B cell (primary cell): Measurements from ENCODE around the gene TBC1D22A. TPM values are rescaled to one million over a fixed set of nuclear protein-coding genes. Genes with fewer than 3 reads are reported as not detected.

ENCODE experiments used
- ATAC-seq: fragments of 200-7000 bp; cut with Tn5 transposase; one replicate; pipeline ENCODE4 v1.10.0; 2021; ENCODE audit warnings: low read depth, mild to moderate bottlenecking, moderate number of reproducible peaks, moderate library complexity
- CTCF ChIA-PET: fragments of 350-600 bp; sonication (Branson Sonifier 250); formaldehyde crosslinking; loops from one replicate; lab custom pipeline; 2021; ENCODE audit warnings: antibody characterized with exemption, inconsistent platforms; lab: Charles Lee
- POLR2A ChIA-PET: fragments of 350-600 bp; sonication (Branson Sonifier 250); formaldehyde crosslinking; loops from one replicate; lab custom pipeline; 2021; ENCODE audit warnings: antibody characterized with exemption; lab: Charles Lee
- DNase-seq: peaks from one replicate; pipeline ENCODE4 v3.0.0; 2013
- H2AFZ ChIP-seq: 2 replicates; pipeline ENCODE4 v1.6.1; 2012; ENCODE audit warnings: mild to moderate bottlenecking, low read depth, low read length; ENCODE audit not compliant: insufficient read depth, poor library complexity, severe bottlenecking
- H3K27ac ChIP-seq, 2 donors: 1 replicate in 1 of 2; 2 replicates in 1 of 2; pipeline ENCODE4 v1.5.1; 2012 to 2013; ENCODE audit warnings: low read length in 2 of 2, mild to moderate bottlenecking in 2 of 2, moderate library complexity in 1 of 2
- H3K27me3 ChIP-seq, 4 experiments: fragments of 200-600 bp in 1 of 4; sonication (generic) in 1 of 4; replicated peaks in 1 of 4; 1 replicate in 2 of 4; 2 replicates in 2 of 4; pipeline versions ENCODE4 v1.6.1 to v1.7.0; 2013 to 2016; ENCODE audit warnings: low read length in 3 of 4, mild to moderate bottlenecking in 2 of 4, mixed read lengths in 1 of 4, moderate library complexity in 1 of 4; ENCODE audit not compliant: insufficient read depth in 4 of 4, control insufficient read depth in 3 of 4; ENCODE audit errors: control extremely low read depth in 1 of 4
- H3K36me3 ChIP-seq, 2 experiments: replicated peaks in 1 of 2; 1 replicate in 1 of 2; 2 replicates in 1 of 2; pipeline versions ENCODE4 v1.6.1 to v1.7.1; 2013; ENCODE audit warnings: low read length in 1 of 2; ENCODE audit not compliant: insufficient read depth in 2 of 2, control insufficient read depth in 1 of 2; ENCODE audit errors: control extremely low read depth in 1 of 2, extremely low read depth in 1 of 2
- H3K4me1 ChIP-seq, 2 donors: fragments of 200-600 bp in 1 of 2; sonication (generic) in 1 of 2; 1 replicate in 1 of 2; 2 replicates in 1 of 2; pipeline versions ENCODE4 v1.5.1 to v1.6.1; 2013 to 2017; ENCODE audit warnings: low read length in 2 of 2; ENCODE audit not compliant: control insufficient read depth in 2 of 2, insufficient read depth in 2 of 2
- H3K4me2 ChIP-seq: replicated peaks from 2 replicates; pipeline ENCODE3; 2012; ENCODE audit warnings: mild to moderate bottlenecking, low read depth, low read length; ENCODE audit not compliant: poor library complexity, severe bottlenecking
- H3K4me3 ChIP-seq, 5 experiments: fragments of 200-600 bp in 1 of 5; sonication (generic) in 1 of 5; 1 replicate in 3 of 5; 2 replicates in 2 of 5; pipeline versions ENCODE4 v1.5.1 to v1.7.0; 2011 to 2016; ENCODE audit warnings: low read length in 4 of 5, mild to moderate bottlenecking in 4 of 5, low read depth in 2 of 5, control low read depth in 1 of 5, moderate library complexity in 1 of 5; ENCODE audit not compliant: insufficient read depth in 1 of 5; ENCODE audit errors: control extremely low read depth in 1 of 5, extremely low read depth in 1 of 5
- H3K79me2 ChIP-seq: fragments of 200-600 bp; sonication (generic); one replicate; pipeline ENCODE4 v1.6.0; 2016; ENCODE audit warnings: low read length; ENCODE audit not compliant: control insufficient read depth, insufficient read depth
- H3K9ac ChIP-seq: fragments of 200-600 bp; sonication (generic); 2 replicates; pipeline ENCODE4 v1.6.1; 2017; ENCODE audit warnings: mild to moderate bottlenecking, low read length, moderate library complexity
- H3K9me3 ChIP-seq, 3 donors: one replicate each; pipeline versions ENCODE4 v1.6.1 to v1.7.1; 2013; ENCODE audit warnings: low read length in 2 of 3; ENCODE audit not compliant: control insufficient read depth in 2 of 3, insufficient read depth in 1 of 3; ENCODE audit errors: control extremely low read depth in 1 of 3
- H4K20me1 ChIP-seq: 2 replicates; pipeline ENCODE4 v1.6.0; 2012; ENCODE audit warnings: mild to moderate bottlenecking, low read length; ENCODE audit not compliant: insufficient read depth, control insufficient read depth, poor library complexity, severe bottlenecking
- H3K27ac Mint-ChIP-seq: one replicate; pipeline ENCODE4 v1.8.0; 2021; ENCODE audit warnings: mixed read lengths
- H3K27me3 Mint-ChIP-seq: one replicate; pipeline ENCODE4 v1.8.0; 2021; ENCODE audit warnings: mixed read lengths
- H3K4me1 Mint-ChIP-seq: one replicate; pipeline ENCODE4 v1.8.0; 2021; ENCODE audit warnings: mixed read lengths
- H3K4me3 Mint-ChIP-seq: one replicate; pipeline ENCODE4 v1.8.0; 2021; ENCODE audit warnings: mixed read lengths
- H3K9me3 Mint-ChIP-seq: one replicate; pipeline ENCODE4 v1.8.0; 2022; ENCODE audit warnings: mixed read lengths; ENCODE audit not compliant: insufficient read depth
- CTCF ChIP-seq: fragments of 200-600 bp; IDR thresholded peaks from one replicate; pipeline ENCODE4 v1.8.0; 2022; ENCODE audit warnings: antibody characterized with exemption, mild to moderate bottlenecking
- EZH2 ChIP-seq: IDR thresholded peaks from 2 replicates; pipeline ENCODE4 v1.6.1; 2012; ENCODE audit warnings: borderline replicate concordance, low read depth, mild to moderate bottlenecking, moderate library complexity, low read length; ENCODE audit not compliant: insufficient read depth, poor library complexity, severe bottlenecking
- WGBS: methylation state at CpG from one replicate; pipeline ENCODE4 v1.1.5; 2013; ENCODE audit warnings: missing lambda C conversion rate; ENCODE audit not compliant: insufficient coverage; 5-methylcytosine and 5-hydroxymethylcytosine counted together
- intact Hi-C: fragments of 100-400 bp; cut with micrococcal nuclease; formaldehyde crosslinking; loops from one replicate; pipeline ENCODE4 v1.10.0; 2022
- polyA plus RNA-seq: library from polyadenylated mRNA; depleted of rRNA; stranded (reverse); fragments of >200 nt; gene quantifications from 2 replicates; pipeline ENCODE4 v1.2.3, GENCODE V29; 2012
- total RNA-seq, 2 donors: library from RNA; stranded (reverse); fragments of 120-200 nt in 1 of 2; gene quantifications; 1 replicate in 1 of 2; 2 replicates in 1 of 2; pipeline versions ENCODE4 v1.2.3 to v1.2.4, GENCODE V29; 2013 to 2022

Gene TBC1D22A
- total and polyA plus RNA-seq, 2 donors (not counting 1 experiment from before 2014, with no cell fraction given), result 73.8 to 128 TPM

DNA sequence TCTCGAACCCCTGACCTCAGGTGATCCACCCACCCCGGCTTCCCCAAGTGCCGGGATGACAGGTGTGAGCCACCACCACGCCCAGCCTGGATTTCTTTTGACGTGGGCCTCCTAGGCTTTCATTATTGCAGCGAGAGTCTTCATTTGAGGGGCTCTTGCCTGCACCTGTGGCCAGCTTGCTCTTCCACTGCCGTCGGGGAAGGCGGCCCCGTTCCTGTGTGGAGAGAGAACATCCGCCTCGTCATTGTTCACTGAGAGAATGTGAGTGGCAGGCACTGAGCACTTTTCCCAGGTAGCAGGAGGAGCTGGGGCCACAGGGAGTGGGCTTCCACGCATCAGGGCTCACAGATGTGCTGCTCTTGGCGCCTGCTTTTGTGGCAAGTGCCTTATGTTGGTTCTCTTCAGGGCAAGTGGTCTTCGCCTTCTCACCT lies 365.0 kb downstream of the TBC1D22A start:
- peaks cover 66% of the 10 kb centered on the region for H4K20me1 ChIP-seq
- intact Hi-C loops, result no loop called here
- no peaks in the 10 kb centered on the region for H3K4me1 ChIP-seq
- H3K27me3 ChIP-seq, result no peaks in the 10 kb centered on the region
- TF ChIP-seq EZH2, result no peak
- TF ChIP-seq CTCF, result no peak
- H3K79me2 ChIP-seq, result peaks cover 5% of the 10 kb centered on the region
- no peak overlapping the region for H3K27ac ChIP-seq
- ChIA-PET POLR2A (interaction anchor here (0.6 kb wide), 1 partner anchor 12 kb away, joined by 3 read pairs; no protein-coding TSS in a partner anchor), CTCF (no interaction called here)
- peaks cover 11% of the 10 kb centered on the region for H3K4me1 Mint-ChIP-seq
- H3K4me3 ChIP-seq, result no peak overlapping the region
- WGBS, result 98% methylated on average over 15 of the region's 15 CpGs
- H3K9ac ChIP-seq, result no peak overlapping the region
- H3K4me3 Mint-ChIP-seq, result no peak overlapping the region
- H3K27me3 Mint-ChIP-seq, result no peaks in the 10 kb centered on the region
- H3K9me3 ChIP-seq, result peaks cover 0 to 4% (median 0%) of the 10 kb centered on the region in 3 donors
- DNase-seq, result no peak
- H3K9me3 Mint-ChIP-seq, result no peaks in the 10 kb centered on the region
- peaks cover 0 to 17% of the 10 kb centered on the region in 2 experiments for H3K36me3 ChIP-seq
- no peak for ATAC-seq
- no peak overlapping the region for H3K4me2 ChIP-seq
- no peak overlapping the region for H2AFZ ChIP-seq
- H3K27ac Mint-ChIP-seq, result no peak overlapping the region

DNA sequence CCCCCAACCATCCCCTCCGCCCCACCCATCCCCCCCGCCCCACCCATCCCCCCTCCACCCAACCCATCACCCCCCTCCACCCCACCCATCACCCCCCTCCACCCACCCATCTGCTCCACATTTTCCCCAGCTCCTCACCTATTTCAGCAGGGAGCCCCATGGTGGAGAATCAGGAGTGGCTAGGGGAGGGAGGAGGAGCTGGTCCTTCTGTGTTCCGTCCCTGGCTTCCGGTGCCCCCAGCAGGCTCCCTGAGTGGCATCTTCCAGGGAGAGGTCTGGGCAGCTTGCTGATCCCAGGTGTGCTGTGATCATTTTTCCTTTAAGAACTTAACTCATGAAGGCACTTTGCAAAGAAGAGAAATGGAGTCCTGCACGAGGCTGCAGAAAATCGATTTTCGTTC lies 365.8 kb downstream of the TBC1D22A start:
- Histone ChIP-seq H3K27ac (no peak overlapping the region), H3K4me3 (no peak overlapping the region), H4K20me1 (peaks cover 64% of the 10 kb centered on the region), H3K9me3 (peaks cover 0 to 4% (median 0%) of the 10 kb centered on the region in 3 donors), H3K79me2 (peaks cover 6% of the 10 kb centered on the region), H3K4me1 (no peaks in the 10 kb centered on the region), H3K27me3 (no peaks in the 10 kb centered on the region), H3K9ac (no peak overlapping the region), H3K36me3 (peaks cover 0 to 18% of the 10 kb centered on the region in 2 experiments), H3K4me2 (no peak overlapping the region), H2AFZ (no peak overlapping the region)
- POLR2A ChIA-PET, result no interaction called here
- intact Hi-C loops, result no loop called here
- H3K4me1 Mint-ChIP-seq, result peaks cover 11% of the 10 kb centered on the region
- ATAC-seq (no peak), DNase-seq (no peak)
- CTCF ChIA-PET, result no interaction called here
- H3K4me3 Mint-ChIP-seq, result no peak overlapping the region
- H3K9me3 Mint-ChIP-seq, result no peaks in the 10 kb centered on the region
- TF ChIP-seq EZH2, result no peak
- TF ChIP-seq CTCF, result no peak
- 78% methylated on average over 5 of the region's 7 CpGs for WGBS
- H3K27ac Mint-ChIP-seq, result no peak overlapping the region
- H3K27me3 Mint-ChIP-seq, result no peaks in the 10 kb centered on the region
